Raji (cell line): ENCODE measurements around the gene GOT1.

ENCODE experiments used
- POLR2A ChIP-seq: IDR thresholded peaks from 2 replicates; pipeline ENCODE4 v1.6.1; 2011; ENCODE audit warnings: low read depth, low read length, control low read depth; ENCODE audit not compliant: insufficient read depth

The GOT1 gene

GRCh38 chr10:99357691-99358090 lies 72.7 kb downstream of the GOT1 start:
- no peak for TF ChIP-seq POLR2A

- no peak for TF ChIP-seq POLR2A
Observed at GRCh38 chr10:99353182-99353581, 77.2 kb downstream of the GOT1 start.

- no peak for TF ChIP-seq POLR2A
Observed at GRCh38 chr10:99347672-99348071, 82.8 kb downstream of the GOT1 start.
